Measurements from ENCODE around the gene AOPEP.

Gene AOPEP

DNA sequence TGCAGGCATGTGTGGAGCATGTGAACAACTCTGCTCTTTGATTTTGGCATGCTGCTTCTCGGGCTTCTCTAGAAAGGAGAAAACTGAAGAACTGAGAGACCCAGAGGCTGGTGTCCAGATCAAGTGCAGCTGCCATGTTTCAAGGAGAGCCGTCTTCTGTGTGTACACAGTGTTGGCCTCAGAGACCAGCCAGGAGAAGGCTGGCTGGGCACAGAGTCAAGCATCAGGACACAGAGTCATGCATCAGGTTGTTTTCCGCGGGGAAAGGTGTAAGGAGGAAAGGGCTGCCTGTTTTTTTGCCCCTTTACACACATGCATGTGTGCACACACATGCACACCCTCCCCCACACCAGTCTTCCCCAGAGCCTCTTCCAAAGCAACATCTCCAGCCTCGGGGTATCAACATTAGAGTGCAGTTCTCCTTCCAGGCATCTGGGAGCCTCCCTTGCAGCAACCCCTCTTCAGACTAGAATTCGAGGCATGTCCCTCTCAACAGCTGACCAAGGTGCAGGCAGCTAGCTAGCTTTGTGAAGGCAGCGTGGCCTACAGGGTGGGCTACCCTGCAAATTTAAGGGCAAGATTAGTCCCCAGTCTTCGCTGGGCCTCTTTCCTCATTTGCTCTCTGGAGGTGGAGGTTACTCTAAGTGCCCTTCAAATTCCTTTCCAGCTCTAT is 180.9 kb downstream of the AOPEP start:
- no peaks in the 10 kb centered on the region for H3F3A ChIP-seq (ENCODE audit: insufficient read depth, low read length)
- H3K4me3 ChIP-seq (ENCODE audit: low read length), result no peak overlapping the region
- H2AFZ ChIP-seq (ENCODE audit: low read length), result no peak overlapping the region
- DNase-seq, result no peak
- H3K27ac ChIP-seq (ENCODE audit: low read length), result no peak overlapping the region
- H4K20me1 ChIP-seq (ENCODE audit: insufficient read depth, low read length), result no peaks in the 10 kb centered on the region
- H3K36me3 ChIP-seq (replicated peaks; ENCODE audit: insufficient read depth, low read length), result no peaks in the 10 kb centered on the region
- H3K9ac ChIP-seq (ENCODE audit: low read length), result no peak overlapping the region
- no peaks in the 10 kb centered on the region for H3K9me2 ChIP-seq (replicated peaks; ENCODE audit: insufficient read depth, low read length)
- TF ChIP-seq, protein P1, sequence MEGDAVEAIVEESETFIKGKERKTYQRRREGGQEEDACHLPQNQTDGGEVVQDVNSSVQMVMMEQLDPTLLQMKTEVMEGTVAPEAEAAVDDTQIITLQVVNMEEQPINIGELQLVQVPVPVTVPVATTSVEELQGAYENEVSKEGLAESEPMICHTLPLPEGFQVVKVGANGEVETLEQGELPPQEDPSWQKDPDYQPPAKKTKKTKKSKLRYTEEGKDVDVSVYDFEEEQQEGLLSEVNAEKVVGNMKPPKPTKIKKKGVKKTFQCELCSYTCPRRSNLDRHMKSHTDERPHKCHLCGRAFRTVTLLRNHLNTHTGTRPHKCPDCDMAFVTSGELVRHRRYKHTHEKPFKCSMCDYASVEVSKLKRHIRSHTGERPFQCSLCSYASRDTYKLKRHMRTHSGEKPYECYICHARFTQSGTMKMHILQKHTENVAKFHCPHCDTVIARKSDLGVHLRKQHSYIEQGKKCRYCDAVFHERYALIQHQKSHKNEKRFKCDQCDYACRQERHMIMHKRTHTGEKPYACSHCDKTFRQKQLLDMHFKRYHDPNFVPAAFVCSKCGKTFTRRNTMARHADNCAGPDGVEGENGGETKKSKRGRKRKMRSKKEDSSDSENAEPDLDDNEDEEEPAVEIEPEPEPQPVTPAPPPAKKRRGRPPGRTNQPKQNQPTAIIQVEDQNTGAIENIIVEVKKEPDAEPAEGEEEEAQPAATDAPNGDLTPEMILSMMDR (IDR thresholded peaks at IDR 0.05; ENCODE audit: low read length), result no peak
- TF ChIP-seq EZH2phosphoT487 (IDR thresholded peaks at IDR 0.05; ENCODE audit: low read length) (no peak), EZH2 (optimal IDR thresholded peaks at IDR 0.05; ENCODE audit: low read depth, low read length) (no peak)
- H3K79me2 ChIP-seq (ENCODE audit: low read length), result no peaks in the 10 kb centered on the region
- H3K4me1 ChIP-seq (ENCODE audit: low read length), result no peaks in the 10 kb centered on the region
- H3K27me3 ChIP-seq (replicated peaks; ENCODE audit: insufficient read depth, low read length), result no peaks in the 10 kb centered on the region
- H3K4me2 ChIP-seq (ENCODE audit: low read depth, low read length), result no peak overlapping the region
- no peaks in the 10 kb centered on the region for H3K9me3 ChIP-seq (replicated peaks; ENCODE audit: insufficient read depth, low read length)

GRCh38 chr9:94908011-94908563 is 181.6 kb downstream of the AOPEP start:
- H3K9me2 ChIP-seq (replicated peaks; ENCODE audit: insufficient read depth, low read length), result no peaks in the 10 kb centered on the region
- no peaks in the 10 kb centered on the region for H3K4me1 ChIP-seq (ENCODE audit: low read length)
- H2AFZ ChIP-seq (ENCODE audit: low read length), result no peak overlapping the region
- H3F3A ChIP-seq (ENCODE audit: insufficient read depth, low read length), result no peaks in the 10 kb centered on the region
- no peaks in the 10 kb centered on the region for H3K27me3 ChIP-seq (replicated peaks; ENCODE audit: insufficient read depth, low read length)
- TF ChIP-seq EZH2 (optimal IDR thresholded peaks at IDR 0.05; ENCODE audit: low read depth, low read length) (no peak), EZH2phosphoT487 (IDR thresholded peaks at IDR 0.05; ENCODE audit: low read length) (no peak)
- TF ChIP-seq, protein P1 (IDR thresholded peaks at IDR 0.05; ENCODE audit: low read length), result no peak
- H3K4me3 ChIP-seq (ENCODE audit: low read length), result no peak overlapping the region
- no peaks in the 10 kb centered on the region for H3K79me2 ChIP-seq (ENCODE audit: low read length)
- H3K27ac ChIP-seq (ENCODE audit: low read length), result no peak overlapping the region
- no peaks in the 10 kb centered on the region for H3K9me3 ChIP-seq (replicated peaks; ENCODE audit: insufficient read depth, low read length)
- no peak for DNase-seq
- no peaks in the 10 kb centered on the region for H4K20me1 ChIP-seq (ENCODE audit: insufficient read depth, low read length)
- no peak overlapping the region for H3K4me2 ChIP-seq (ENCODE audit: low read depth, low read length)
- no peak overlapping the region for H3K9ac ChIP-seq (ENCODE audit: low read length)
- no peaks in the 10 kb centered on the region for H3K36me3 ChIP-seq (replicated peaks; ENCODE audit: insufficient read depth, low read length)

DNA sequence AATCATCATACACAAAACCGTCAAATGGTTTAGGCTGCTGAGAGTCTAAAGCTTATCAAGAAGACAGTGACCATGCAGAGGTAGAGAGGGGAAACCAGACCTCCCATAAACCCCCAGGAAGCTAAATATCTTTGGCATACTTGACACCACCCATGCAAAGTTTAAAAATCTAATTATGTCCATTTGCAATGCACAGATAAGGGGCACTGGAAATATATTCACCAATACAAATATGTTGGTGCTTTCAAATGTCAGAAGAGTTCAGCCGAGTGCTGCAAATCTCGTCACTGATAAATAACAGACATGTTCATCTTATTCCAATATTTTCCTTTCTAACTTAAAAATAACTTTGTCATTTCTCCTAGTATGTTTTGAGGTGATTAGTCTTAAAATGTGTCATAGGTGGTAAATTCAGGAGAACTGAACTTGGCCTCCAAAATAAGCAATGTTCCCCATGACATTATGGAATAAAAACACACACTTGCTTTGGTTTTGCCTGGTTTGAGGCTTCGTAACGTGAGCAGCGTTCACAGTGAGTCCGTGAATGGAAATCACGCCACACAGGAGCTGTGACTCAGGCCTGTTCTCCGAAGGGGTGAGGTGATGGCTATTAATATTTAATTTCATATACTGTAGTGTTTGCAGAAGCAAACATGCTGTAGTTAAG is 182.2 kb downstream of the AOPEP start:
- TF ChIP-seq EZH2phosphoT487 (IDR thresholded peaks at IDR 0.05; ENCODE audit: low read length) (no peak), EZH2 (optimal IDR thresholded peaks at IDR 0.05; ENCODE audit: low read depth, low read length) (no peak)
- TF ChIP-seq, protein P1 (IDR thresholded peaks at IDR 0.05; ENCODE audit: low read length), result no peak
- Histone ChIP-seq H3K4me2 (ENCODE audit: low read depth, low read length) (no peak overlapping the region), H3K9me2 (replicated peaks; ENCODE audit: insufficient read depth, low read length) (no peaks in the 10 kb centered on the region)

More for the DNA sequence above, 182.2 kb downstream of the AOPEP start:
- Histone ChIP-seq H3F3A (ENCODE audit: insufficient read depth, low read length) (no peaks in the 10 kb centered on the region), H3K4me3 (ENCODE audit: low read length) (no peak overlapping the region), H3K36me3 (replicated peaks; ENCODE audit: insufficient read depth, low read length) (no peaks in the 10 kb centered on the region), H3K79me2 (ENCODE audit: low read length) (no peaks in the 10 kb centered on the region), H3K9me3 (replicated peaks; ENCODE audit: insufficient read depth, low read length) (no peaks in the 10 kb centered on the region), H2AFZ (ENCODE audit: low read length) (no peak overlapping the region), H3K27me3 (replicated peaks; ENCODE audit: insufficient read depth, low read length) (no peaks in the 10 kb centered on the region), H3K4me1 (ENCODE audit: low read length) (no peaks in the 10 kb centered on the region), H3K27ac (ENCODE audit: low read length) (no peak overlapping the region), H3K9ac (ENCODE audit: low read length) (no peak overlapping the region), H4K20me1 (ENCODE audit: insufficient read depth, low read length) (no peaks in the 10 kb centered on the region)
- no peak for DNase-seq

Measured in MM.1S (cell line).